Osteocyte (in vitro differentiated cells): ENCODE data around the gene DYNC2H1. TPM values are rescaled to one million over a fixed set of nuclear protein-coding genes. Genes with fewer than 3 reads are reported as not detected.

ENCODE experiments used
- DNase-seq: peaks from one replicate; pipeline ENCODE4 v3.0.0; 2021; ENCODE audit warnings: mixed read lengths; ENCODE audit not compliant: unreplicated experiment; ENCODE audit errors: extremely low spot score
- H3K27ac Mint-ChIP-seq: one replicate; pipeline ENCODE4 v1.8.0; 2021; ENCODE audit warnings: mild to moderate bottlenecking, mixed read lengths; ENCODE audit not compliant: unreplicated experiment
- H3K27me3 Mint-ChIP-seq: one replicate; pipeline ENCODE4 v1.8.0; 2021; ENCODE audit warnings: mixed read lengths; ENCODE audit not compliant: unreplicated experiment
- H3K36me3 Mint-ChIP-seq: one replicate; pipeline ENCODE4 v1.8.0; 2021; ENCODE audit warnings: mixed read lengths; ENCODE audit not compliant: unreplicated experiment
- H3K4me1 Mint-ChIP-seq: one replicate; pipeline ENCODE4 v1.8.0; 2021; ENCODE audit warnings: mixed read lengths; ENCODE audit not compliant: unreplicated experiment
- H3K4me3 Mint-ChIP-seq: one replicate; pipeline ENCODE4 v1.8.0; 2021; ENCODE audit warnings: mild to moderate bottlenecking, moderate library complexity, mixed read lengths; ENCODE audit not compliant: unreplicated experiment
- H3K9me3 Mint-ChIP-seq: one replicate; pipeline ENCODE4 v1.8.0; 2021; ENCODE audit warnings: mixed read lengths; ENCODE audit not compliant: unreplicated experiment
- CTCF ChIP-seq: fragments of 200-600 bp; sonication (generic); IDR thresholded peaks from 2 replicates; pipeline ENCODE4 v1.5.0; 2021; ENCODE audit warnings: antibody characterized with exemption, mild to moderate bottlenecking, moderate library complexity
- total RNA-seq: library from RNA; stranded (reverse); gene quantifications from 2 replicates; pipeline ENCODE4 v1.2.1, GENCODE V29; 2021

DYNC2H1 gene
- total RNA-seq, 1 donor from 2014 or later = 23.4 TPM

DNA sequence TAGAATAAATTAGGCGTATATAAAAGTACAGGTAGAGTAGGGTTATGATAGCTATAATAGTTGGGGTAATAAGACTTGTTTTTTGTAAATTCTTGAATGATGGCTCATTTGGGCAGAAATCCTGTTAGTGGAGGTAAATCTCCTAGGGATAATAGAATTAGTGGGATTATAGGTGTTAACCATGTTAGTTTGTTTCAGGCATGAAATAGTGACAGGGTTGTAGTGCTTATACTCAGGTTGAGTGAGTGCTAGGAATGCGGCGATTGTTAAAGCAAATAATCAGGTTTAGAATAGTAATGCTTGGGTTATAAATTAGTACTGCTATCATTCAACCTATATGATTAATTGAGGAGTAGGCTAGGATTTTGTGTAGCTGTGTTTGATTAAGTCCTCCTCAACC is 297.1 kb downstream of the DYNC2H1 start:
- no peak overlapping the region for H3K4me3 Mint-ChIP-seq
- peaks cover 10% of the 10 kb centered on the region for H3K9me3 Mint-ChIP-seq
- TF ChIP-seq CTCF = no peak
- H3K4me1 Mint-ChIP-seq = no peaks in the 10 kb centered on the region
- H3K27ac Mint-ChIP-seq = no peak overlapping the region
- H3K27me3 Mint-ChIP-seq = no peaks in the 10 kb centered on the region
- no peak for DNase-seq
- H3K36me3 Mint-ChIP-seq = peaks cover 2% of the 10 kb centered on the region

DNA sequence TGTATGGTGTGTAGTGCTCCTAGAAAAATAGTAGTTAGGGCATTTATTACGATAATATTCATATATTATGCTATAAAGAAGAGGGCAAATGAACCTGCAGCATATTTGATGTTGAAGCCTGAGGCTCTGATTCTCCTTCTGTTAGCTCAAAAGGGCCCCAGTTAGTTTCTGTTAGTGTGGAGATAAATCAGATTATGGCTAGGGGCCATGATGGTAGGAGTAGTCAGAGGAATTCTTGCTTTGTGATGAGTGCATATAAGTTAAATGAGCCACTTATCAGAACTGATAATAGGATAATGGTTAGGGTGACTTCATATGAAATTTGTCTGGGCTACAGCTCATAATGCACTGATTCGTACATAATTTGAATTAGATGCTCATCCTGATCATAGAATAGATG is 298.4 kb downstream of the DYNC2H1 start:
- Mint-ChIP-seq H3K4me3 (no peak overlapping the region), H3K27ac (no peak overlapping the region), H3K27me3 (no peaks in the 10 kb centered on the region), H3K9me3 (no peaks in the 10 kb centered on the region), H3K4me1 (no peaks in the 10 kb centered on the region), H3K36me3 (no peaks in the 10 kb centered on the region)
- no peak for TF ChIP-seq CTCF
- no peak for DNase-seq

- no peak for DNase-seq
- H3K36me3 Mint-ChIP-seq = no peaks in the 10 kb centered on the region
- H3K27me3 Mint-ChIP-seq = no peaks in the 10 kb centered on the region
- no peak overlapping the region for H3K27ac Mint-ChIP-seq
- TF ChIP-seq CTCF = no peak
- no peaks in the 10 kb centered on the region for H3K9me3 Mint-ChIP-seq
- H3K4me1 Mint-ChIP-seq = peaks cover 2% of the 10 kb centered on the region
- H3K4me3 Mint-ChIP-seq = no peak overlapping the region
Measured at GRCh38 chr11:103413266-103413888, 304.2 kb downstream of the DYNC2H1 start.

- TF ChIP-seq CTCF = no peak
- Mint-ChIP-seq H3K36me3 (peaks cover 3% of the 10 kb centered on the region), H3K4me3 (no peak overlapping the region), H3K4me1 (peaks cover 7% of the 10 kb centered on the region), H3K27me3 (no peaks in the 10 kb centered on the region), H3K9me3 (peaks cover 15% of the 10 kb centered on the region), H3K27ac (no peak overlapping the region)
- no peak for DNase-seq
Measured at GRCh38 chr11:103418014-103418413, 308.8 kb downstream of the DYNC2H1 start.

GRCh38 chr11:103420593-103420992 is 311.4 kb downstream of the DYNC2H1 start:
- H3K36me3 Mint-ChIP-seq = peaks cover 3% of the 10 kb centered on the region
- no peaks in the 10 kb centered on the region for H3K27me3 Mint-ChIP-seq
- no peak for TF ChIP-seq CTCF
- no peak overlapping the region for H3K4me3 Mint-ChIP-seq
- peaks cover 15% of the 10 kb centered on the region for H3K9me3 Mint-ChIP-seq
- H3K27ac Mint-ChIP-seq = no peak overlapping the region
- DNase-seq = no peak
- H3K4me1 Mint-ChIP-seq = peaks cover 7% of the 10 kb centered on the region
